GM12878 (cell line): ENCODE data around the gene NKD1. TPM values are rescaled to one million over a fixed set of nuclear protein-coding genes. Genes with fewer than 3 reads are reported as not detected.

Experiments used
- ATAC-seq: fragments of 200-7000 bp; cut with Tn5 transposase; 3 replicates; pipeline ENCODE4 v1.9.1; 2020; ENCODE audit warnings: mild to moderate bottlenecking, moderate library complexity
- BruUV-seq: library from RNA; stranded (reverse); fragments of 400-500 nt; replicated peaks from 2 replicates; lab custom pipeline; 2021; lab: Mats Ljungman, UMichigan
- CTCF ChIA-PET: fragments of 300-600 bp; sonication (Branson Sonifier 250); formaldehyde crosslinking; extraction: SDS; loops from one replicate; lab custom pipeline; 2021; ENCODE audit warnings: inconsistent platforms; lab: Yijun Ruan, JAX
- POLR2A ChIA-PET: fragments of 350-600 bp; formaldehyde crosslinking; extraction: SDS; loops from one replicate; lab custom pipeline; 2021; ENCODE audit warnings: inconsistent platforms; lab: Charles Lee
- RAD21 ChIA-PET: fragments of 300-600 bp; sonication (Branson Sonifier 250); formaldehyde crosslinking; loops from one replicate; lab custom pipeline; 2023; ENCODE audit warnings: antibody characterized with exemption; ENCODE audit not compliant: unreplicated experiment; lab: Charles Lee
- SMC1A ChIA-PET: fragments of 300-600 bp; sonication (Branson Sonifier 250); formaldehyde crosslinking; loops from one replicate; lab custom pipeline; 2023; ENCODE audit not compliant: unreplicated experiment, uncharacterized antibody; lab: Charles Lee
- DNase-seq: peaks from one replicate; pipeline ENCODE4 v3.0.0-alpha.2; 2011; ENCODE audit warnings: low read depth, low spot score
- FAIRE-seq: peaks from 3 replicates; lab custom pipeline; 2011; peaks lifted over from hg19 to GRCh38; lab: Jason Lieb, UNC
- H2AFZ ChIP-seq: 2 replicates; pipeline ENCODE4 v1.6.0; 2011; ENCODE audit warnings: low read depth, low read length, control low read depth; ENCODE audit not compliant: control insufficient read depth
- H3K27ac ChIP-seq: 2 replicates; pipeline ENCODE4 v1.5.1; 2011; ENCODE audit warnings: control low read depth; ENCODE audit not compliant: control insufficient read depth, insufficient read depth
- H3K27me3 ChIP-seq, 2 experiments: replicated peaks in 1 of 2; 2 replicates each; pipeline versions ENCODE4 v1.6.0 to v1.6.1; 2011; ENCODE audit warnings: low read length in 1 of 2; ENCODE audit not compliant: control insufficient read depth in 2 of 2, insufficient read depth in 2 of 2
- H3K36me3 ChIP-seq, 2 experiments: 2 replicates each; pipeline ENCODE4 v1.5.1; 2011; ENCODE audit warnings: low read length in 1 of 2; ENCODE audit not compliant: control insufficient read depth in 2 of 2, insufficient read depth in 2 of 2
- H3K4me1 ChIP-seq: 2 replicates; pipeline ENCODE4 v1.6.1; 2011; ENCODE audit warnings: mild to moderate bottlenecking, low read length, moderate library complexity, mixed read lengths; ENCODE audit not compliant: control insufficient read depth, insufficient read depth
- H3K4me2 ChIP-seq: 2 replicates; pipeline ENCODE4 v1.6.0; 2011; ENCODE audit warnings: control low read depth; ENCODE audit not compliant: control insufficient read depth, insufficient read depth
- H3K4me3 ChIP-seq: fragments of 200-600 bp; sonication (generic); 2 replicates; pipeline ENCODE4 v1.5.1; 2016
- H3K79me2 ChIP-seq: 2 replicates; pipeline ENCODE4 v1.6.0; 2011; ENCODE audit warnings: low read length; ENCODE audit not compliant: control insufficient read depth, insufficient read depth
- H3K9ac ChIP-seq: 2 replicates; pipeline ENCODE4 v1.8.0; 2011; ENCODE audit warnings: low read length, control low read depth, mixed read lengths; ENCODE audit not compliant: control insufficient read depth, insufficient read depth
- H3K9me3 ChIP-seq: replicated peaks from 3 replicates; pipeline ENCODE4 v1.5.1; 2011; ENCODE audit warnings: mild to moderate bottlenecking, low read length; ENCODE audit not compliant: control insufficient read depth, insufficient read depth
- H4K20me1 ChIP-seq: 2 replicates; pipeline ENCODE4 v1.6.0; 2011; ENCODE audit not compliant: control insufficient read depth, insufficient read depth
- CREM ChIP-seq: IDR thresholded peaks from 2 replicates; pipeline ENCODE4 v1.6.1; 2014; ENCODE audit warnings: antibody characterized with exemption, low read depth
- FOXK2 ChIP-seq: fragments of 450-650 bp; IDR thresholded peaks from 2 replicates; pipeline ENCODE4 v1.6.1; 2017; ENCODE audit warnings: mild to moderate bottlenecking, moderate library complexity
- FOXM1 ChIP-seq: IDR thresholded peaks from 2 replicates; pipeline ENCODE4 v1.6.1; 2012; ENCODE audit warnings: low read depth, mild to moderate bottlenecking, inconsistent platforms, low read length, moderate library complexity
- KLF5 ChIP-seq: fragments of 450-650 bp; IDR thresholded peaks from 2 replicates; pipeline ENCODE4 v1.6.1; 2014; ENCODE audit warnings: mild to moderate bottlenecking; ENCODE audit not compliant: partially characterized antibody
- PML ChIP-seq: IDR thresholded peaks from 2 replicates; pipeline ENCODE4 v1.6.1; 2012; ENCODE audit warnings: low read length, inconsistent platforms
- RB1 ChIP-seq: fragments of 450-650 bp; formaldehyde crosslinking; IDR thresholded peaks from 2 replicates; pipeline ENCODE4 v1.6.1; 2017; ENCODE audit warnings: mild to moderate bottlenecking, borderline replicate concordance
- RELA ChIP-seq: fragments of 450-650 bp; IDR thresholded peaks from 2 replicates; pipeline ENCODE4 v1.8.0; 2014; ENCODE audit warnings: borderline replicate concordance; ENCODE audit not compliant: partially characterized antibody
- SMAD1 ChIP-seq: fragments of 450-650 bp; IDR thresholded peaks from 2 replicates; pipeline ENCODE4 v1.6.1; 2018; ENCODE audit warnings: mild to moderate bottlenecking, low read depth; ENCODE audit not compliant: partially characterized antibody
- SMAD5 ChIP-seq: IDR thresholded peaks from 2 replicates; pipeline ENCODE4 v1.6.1; 2016; ENCODE audit warnings: antibody characterized with exemption, low read depth
- SMC3 ChIP-seq: IDR thresholded peaks from 2 replicates; pipeline ENCODE4 v1.6.1; 2011; ENCODE audit warnings: low read length, improper control_type of control experiment, borderline replicate concordance
- TCF7 ChIP-seq: IDR thresholded peaks from 2 replicates; pipeline ENCODE4 v1.6.1; 2014; ENCODE audit warnings: antibody characterized with exemption, borderline replicate concordance
- YBX1 ChIP-seq: fragments of 450-650 bp; IDR thresholded peaks from 2 replicates; pipeline ENCODE4 v1.6.1; 2016; ENCODE audit warnings: antibody characterized with exemption
- YY1 ChIP-seq: IDR thresholded peaks from 2 replicates; pipeline ENCODE4 v1.6.1; 2011; ENCODE audit warnings: low read depth, mild to moderate bottlenecking, low read length
- ZBTB11 ChIP-seq: fragments of 450-650 bp; formaldehyde crosslinking; IDR thresholded peaks from 2 replicates; pipeline ENCODE4 v1.5.0; 2022; ENCODE audit warnings: mild to moderate bottlenecking, missing genetic modification characterization
- ZNF592 ChIP-seq: fragments of 450-650 bp; IDR thresholded peaks from 2 replicates; pipeline ENCODE4 v1.6.1; 2017; ENCODE audit warnings: mild to moderate bottlenecking, moderate library complexity
- WGBS: methylation state at CpG from one replicate; pipeline ENCODE4 v1.1.6; 2016; ENCODE audit warnings: low lambda C conversion rate; ENCODE audit not compliant: insufficient replicate concordance, insufficient coverage; ENCODE audit errors: missing lambda C conversion rate; 5-methylcytosine and 5-hydroxymethylcytosine counted together
- in situ Hi-C: fragments of 300-500 bp; cut with MboI; formaldehyde crosslinking; loops from 9 replicates; pipeline ENCODE4 v1.14.3; 2018; ENCODE audit warnings: mixed read lengths
- intact Hi-C: fragments of 100-400 bp; cut with micrococcal nuclease; formaldehyde crosslinking; loops from one replicate; pipeline ENCODE4 v1.14.2; 2022; ENCODE audit not compliant: unreplicated experiment
- polyA plus RNA-seq, 11 experiments: library from polyadenylated mRNA; depleted of rRNA in 4 of 11; unstranded in 6 of 11; stranded (reverse) in 5 of 11; fragments of >200 nt; fragmentation: Nextera tagmentation in 4 of 11; fragmentation: Illumina TruSeq in 1 of 11; extraction: Ambion mirVana in 4 of 11; extraction: Trizol in 1 of 11; gene quantifications; 1 replicate in 1 of 11; 2 replicates in 10 of 11; pipeline versions ENCODE4 v1.2.1 to v1.2.3, GENCODE V29; 2011 to 2016; ENCODE audit warnings: inconsistent platforms in 2 of 11, missing spikeins in 2 of 11, low read depth in 1 of 11
- total RNA-seq, 4 experiments: library from RNA; depleted of rRNA in 3 of 4; stranded (reverse); fragments of >200 nt in 3 of 4; fragmentation: Illumina TruSeq in 1 of 4; extraction: Trizol in 1 of 4; gene quantifications; 2 replicates each; pipeline versions ENCODE4 v1.2.1 to v1.2.3, GENCODE V29; 2013 to 2021

Gene NKD1
- total and polyA plus RNA-seq, 10 of the 15 experiments (the other 5 are each of a cell fraction or from before 2014, with no cell fraction given): under 0.01 to 0.49 (median 0.04) TPM; not detected in 2

- Histone ChIP-seq H2AFZ (no peak overlapping the region), H3K36me3 (no peaks in the 10 kb centered on the region), H3K4me2 (peak overlapping the region; percentile 100; the same call in 1 of the 2 replicates), H4K20me1 (no peaks in the 10 kb centered on the region), H3K9me3 (no peaks in the 10 kb centered on the region), H3K27ac (no peak overlapping the region), H3K79me2 (peaks cover 40% of the 10 kb centered on the region), H3K4me1 (peaks cover 43% of the 10 kb centered on the region), H3K9ac (no peak overlapping the region), H3K4me3 (no peak overlapping the region), H3K27me3 (no peaks in the 10 kb centered on the region)
- TF ChIP-seq PML: no peak
- no peak for TF ChIP-seq YBX1
- no peak for TF ChIP-seq YY1
- no peak for TF ChIP-seq TCF7
- no peak for TF ChIP-seq KLF5
- no peak for TF ChIP-seq SMC3
- no peak for TF ChIP-seq ZBTB11 (CRISPR knock-in tag)
- no peak for TF ChIP-seq ZNF592
- no peak; the same call in 1 of the 2 replicates for TF ChIP-seq FOXK2
- no peak for TF ChIP-seq FOXM1
- TF ChIP-seq CREM: no peak
- TF ChIP-seq RB1: no peak
- TF ChIP-seq SMAD1: no peak
- TF ChIP-seq RELA: no peak
- TF ChIP-seq SMAD5: no peak
- no TSS peak for BruUV-seq
- ATAC-seq (no peak), DNase-seq (no peak), FAIRE-seq (peak; percentile 62)
- intact Hi-C loops (no loop called here), in situ Hi-C loops (no loop called here)
- ChIA-PET SMC1A (no interaction called here), CTCF (interaction anchor here (1.9 kb wide), 1 partner anchor 28 kb away, joined by 5 read pairs; no protein-coding TSS in a partner anchor), POLR2A (no interaction called here), RAD21 (no interaction called here)
- WGBS: 94% methylated on average over 4 of the region's 4 CpGs
These were observed 144.4 kb downstream of the NKD1 start for GRCh38 chr16:50692644-50692998.
